ENCODE results near the gene GLCE. TPM values are rescaled to one million over a fixed set of nuclear protein-coding genes. Genes with fewer than 3 reads are reported as not detected.
"Not testable (repeated sequence)": the region's sequence is repeated elsewhere in the genome, so short reads cannot be mapped to it uniquely, and the experiment has no call there.

Gene GLCE
- total RNA-seq, 2 donors from 2014 or later: 6.6 to 9.3 TPM

GRCh38 chr15:69164807-69165636 is 4.6 kb downstream of the GLCE start:
- Histone ChIP-seq H3K9me3 (no peaks in the 10 kb centered on the region), H3K4me3 (no peak overlapping the region), H3K36me3 (replicated peaks in 1 of 2; ENCODE audit: insufficient read depth in 1 of 2, low read depth in 2 of 2) (no peaks in the 10 kb centered on the region), H3K4me1 (peaks cover 9% of the 10 kb centered on the region), H3K27me3 (no peaks in the 10 kb centered on the region), H3K27ac (no peak overlapping the region)
- DNase-seq (no peak), ATAC-seq (no peak)
- no peak for TF ChIP-seq POLR2A (IDR thresholded peaks at IDR 0.05)
- TF ChIP-seq CTCF (IDR thresholded peaks at IDR 0.05): no peak
- WGBS, 2 donors: 57 to 64% methylated on average over 3 of the region's 3 CpGs
- intact Hi-C loops (cut with DNase I): loop anchor here (10.0 kb wide), 1 partner anchor 230 kb away; no protein-coding TSS in a partner anchor

- intact Hi-C loops (cut with DNase I): loop anchor here (10.0 kb wide), 1 partner anchor 229 kb away; no protein-coding TSS in a partner anchor
- no peak for ATAC-seq
- TF ChIP-seq POLR2A (IDR thresholded peaks at IDR 0.05): no peak
- no peak for TF ChIP-seq CTCF (IDR thresholded peaks at IDR 0.05)
- Histone ChIP-seq H3K9me3 (no peaks in the 10 kb centered on the region), H3K4me3 (no peak overlapping the region), H3K27ac (no peak overlapping the region), H3K4me1 (peaks cover 9% of the 10 kb centered on the region), H3K36me3 (replicated peaks in 1 of 2; ENCODE audit: insufficient read depth in 1 of 2, low read depth in 2 of 2) (no peaks in the 10 kb centered on the region), H3K27me3 (no peaks in the 10 kb centered on the region)
- no peak for DNase-seq
- 92 to 97% methylated on average over 1 of the region's 1 CpG for WGBS, 2 donors
These were observed 5.2 kb downstream of the GLCE start for GRCh38 chr15:69165637-69166025.

- Histone ChIP-seq H3K27me3 (no peaks in the 10 kb centered on the region), H3K4me1 (peaks cover under 1% of the 10 kb centered on the region), H3K36me3 (replicated peaks in 1 of 2; ENCODE audit: insufficient read depth in 1 of 2, low read depth in 2 of 2) (no peaks in the 10 kb centered on the region), H3K27ac (no peak overlapping the region), H3K9me3 (no peaks in the 10 kb centered on the region), H3K4me3 (no peak overlapping the region)
- WGBS, 2 donors: 83 to 87% methylated on average over 2 of the region's 2 CpGs
- ATAC-seq (no peak), DNase-seq (no peak)
- TF ChIP-seq CTCF (IDR thresholded peaks at IDR 0.05): no peak
- TF ChIP-seq POLR2A (IDR thresholded peaks at IDR 0.05): no peak
- intact Hi-C loops (cut with DNase I): loop anchor here (10.0 kb wide), 1 partner anchor 227 kb away; no protein-coding TSS in a partner anchor
These were observed 6.9 kb downstream of the GLCE start for GRCh38 chr15:69167218-69167846.

GRCh38 chr15:69168361-69168760 is 7.9 kb downstream of the GLCE start:
- H3K36me3 ChIP-seq (replicated peaks in 1 of 2; ENCODE audit: insufficient read depth in 1 of 2, low read depth in 2 of 2); DNase-seq; H3K27ac ChIP-seq; H3K4me1 ChIP-seq; H3K4me3 ChIP-seq; H3K9me3 ChIP-seq; ATAC-seq; H3K27me3 ChIP-seq: not testable (repeated sequence)
- intact Hi-C loops (cut with DNase I): loop anchor here (10.0 kb wide), 1 partner anchor 226 kb away; no protein-coding TSS in a partner anchor
- 92 to 96% methylated on average over 7 of the region's 7 CpGs for WGBS, 2 donors

- not testable (repeated sequence) for H3K4me1 ChIP-seq; H3K4me3 ChIP-seq; DNase-seq; H3K36me3 ChIP-seq (replicated peaks in 1 of 2; ENCODE audit: insufficient read depth in 1 of 2, low read depth in 2 of 2); H3K27ac ChIP-seq; ATAC-seq; H3K9me3 ChIP-seq; H3K27me3 ChIP-seq
- 96 to 98% methylated on average over 3 of the region's 3 CpGs for WGBS, 2 donors
- intact Hi-C loops (cut with DNase I): loop anchor here (10.0 kb wide), 1 partner anchor 225 kb away; no protein-coding TSS in a partner anchor
These were observed 9.1 kb downstream of the GLCE start for GRCh38 chr15:69169540-69169939.
